Smooth muscle cell (in vitro differentiated cells): ENCODE results near the gene C19orf47. TPM values are rescaled to one million over a fixed set of nuclear protein-coding genes. Genes with fewer than 3 reads are reported as not detected.
A peak's percentile ranks its signal among the peaks of the same experiment; 100 is the strongest.

Experiments used
- DNase-seq: peaks from one replicate; lab custom pipeline; 2025; ENCODE audit not compliant: unreplicated experiment; lab: John Stamatoyannopoulos, UW
- H2AFZ ChIP-seq: fragments of 200-600 bp; sonication (generic); 2 replicates; pipeline ENCODE4 v1.6.0; 2016; ENCODE audit warnings: antibody characterized with exemption, low read depth, mild to moderate bottlenecking
- H3F3A ChIP-seq: fragments of 200-600 bp; sonication (generic); 2 replicates; pipeline ENCODE4 v1.6.0; 2017; ENCODE audit warnings: antibody characterized with exemption, low read depth
- H3K27ac ChIP-seq: fragments of 200-600 bp; sonication (generic); 2 replicates; pipeline ENCODE4 v1.5.1; 2016; ENCODE audit warnings: low read depth, mild to moderate bottlenecking
- H3K27me3 ChIP-seq: fragments of 200-600 bp; sonication (generic); 2 replicates; pipeline ENCODE4 v1.6.1; 2016; ENCODE audit warnings: low read depth, mild to moderate bottlenecking
- H3K36me3 ChIP-seq: fragments of 200-600 bp; sonication (generic); 2 replicates; pipeline ENCODE4 v1.5.1; 2016; ENCODE audit warnings: low read depth
- H3K4me1 ChIP-seq: fragments of 200-600 bp; sonication (generic); 2 replicates; pipeline ENCODE4 v1.5.1; 2016; ENCODE audit warnings: low read depth
- H3K4me2 ChIP-seq: fragments of 200-600 bp; sonication (generic); 2 replicates; pipeline ENCODE4 v1.6.0; 2016; ENCODE audit warnings: mild to moderate bottlenecking
- H3K4me3 ChIP-seq: fragments of 200-600 bp; sonication (generic); 2 replicates; pipeline ENCODE4 v1.5.1; 2016; ENCODE audit warnings: mild to moderate bottlenecking
- H3K79me2 ChIP-seq: fragments of 200-600 bp; sonication (generic); 2 replicates; pipeline ENCODE4 v1.6.0; 2016; ENCODE audit warnings: low read depth, mild to moderate bottlenecking
- H3K9ac ChIP-seq: fragments of 200-600 bp; sonication (generic); 2 replicates; pipeline ENCODE4 v1.6.0; 2016; ENCODE audit warnings: low read depth
- H3K9me3 ChIP-seq: fragments of 200-600 bp; sonication (generic); replicated peaks from 2 replicates; pipeline ENCODE4 v1.5.1; 2016; ENCODE audit warnings: low read depth
- H4K20me1 ChIP-seq: fragments of 200-600 bp; sonication (generic); 2 replicates; pipeline ENCODE4 v1.6.0; 2016; ENCODE audit warnings: low read depth
- CTCF ChIP-seq: fragments of 200-600 bp; sonication (generic); IDR thresholded peaks from 2 replicates; pipeline ENCODE4 v1.5.1; 2017; ENCODE audit warnings: borderline replicate concordance, mild to moderate bottlenecking, antibody characterized with exemption; ENCODE audit not compliant: insufficient read depth, poor library complexity, severe bottlenecking
- WGBS: methylation state at CpG from one replicate; pipeline ENCODE4 v1.1.7; 2016; ENCODE audit warnings: low lambda C conversion rate; 5-methylcytosine and 5-hydroxymethylcytosine counted together
- microRNA counts: library from miRNA; unstranded; fragments of <30 nt; microRNA quantifications from one replicate; lab custom pipeline; 2016
- microRNA-seq: library from miRNA; unstranded; fragments of <30 nt; microRNA quantifications from one replicate; pipeline ENCODE4, GENCODE V29; 2016; ENCODE audit warnings: borderline number of aligned reads
- polyA plus RNA-seq: library from polyadenylated mRNA; unstranded; fragments of >200 nt; fragmentation: Nextera tagmentation; extraction: Ambion mirVana; gene quantifications from 2 replicates; pipeline ENCODE4 v1.2.1, GENCODE V29; 2016
- small RNA-seq: library from RNA; depleted of rRNA; stranded (forward); fragments of <200 nt; gene quantifications from one replicate; pipeline ENCODE3, GENCODE V24; 2014
- total RNA-seq: library from RNA; depleted of rRNA; stranded (reverse); fragments of >200 nt; gene quantifications from 2 replicates; pipeline ENCODE4 v1.2.3, GENCODE V29; 2014

C19orf47 gene
- total and polyA plus RNA-seq, 2 experiments from 2014 or later = 6.3 to 9.3 TPM

GRCh38 chr19:40271706-40272105 is 76.5 kb downstream of the C19orf47 start:
- H3K4me1 ChIP-seq = no peaks in the 10 kb centered on the region
- H3K27me3 ChIP-seq = no peaks in the 10 kb centered on the region
- no peaks in the 10 kb centered on the region for H3K36me3 ChIP-seq
- H3K27ac ChIP-seq = no peak overlapping the region
- no peak overlapping the region for H3K4me2 ChIP-seq
- no peaks in the 10 kb centered on the region for H3K9me3 ChIP-seq
- H3K4me3 ChIP-seq = no peak overlapping the region
- no peak overlapping the region for H3K9ac ChIP-seq
- H3F3A ChIP-seq = peaks cover 17% of the 10 kb centered on the region
- no peak for TF ChIP-seq CTCF
- peaks cover 88% of the 10 kb centered on the region for H3K79me2 ChIP-seq
- no peak overlapping the region for H2AFZ ChIP-seq
- no peak for DNase-seq
- peaks cover 99% of the 10 kb centered on the region for H4K20me1 ChIP-seq
- WGBS = 96% methylated on average over 4 of the region's 4 CpGs

GRCh38 chr19:40270362-40271089 is 77.7 kb downstream of the C19orf47 start:
- WGBS = 90% methylated on average over 11 of the region's 12 CpGs
- H3K27ac ChIP-seq = no peak overlapping the region
- peaks cover 17% of the 10 kb centered on the region for H3F3A ChIP-seq
- no peaks in the 10 kb centered on the region for H3K36me3 ChIP-seq
- no peak overlapping the region for H3K9ac ChIP-seq
- DNase-seq = no peak
- no peak overlapping the region for H3K4me3 ChIP-seq
- no peaks in the 10 kb centered on the region for H3K4me1 ChIP-seq
- H3K9me3 ChIP-seq = no peaks in the 10 kb centered on the region
- no peak for TF ChIP-seq CTCF
- peaks cover 99% of the 10 kb centered on the region for H4K20me1 ChIP-seq
- H3K4me2 ChIP-seq = no peak overlapping the region
- H3K27me3 ChIP-seq = no peaks in the 10 kb centered on the region
- peaks cover 83% of the 10 kb centered on the region for H3K79me2 ChIP-seq
- H2AFZ ChIP-seq = no peak overlapping the region

MicroRNAs within 50 kb of the gene (microRNA counts, 767-probe panel; counts per million panel counts)
- microRNA hsa-miR-641 (lab: Ali Mortazavi, UCI) = 183 counts per million

Small RNAs within 50 kb of the gene (microRNA-seq; reads per million reads assigned to microRNA genes)
- gene MIR641 (23.4 reads per million, percentile 31 among the genes with 10 or more reads in this experiment), gene MIR6796 (5.3 reads per million)

Small RNAs within 50 kb of the gene (small RNA-seq; reads per million reads assigned to genes)
- gene MIR641 = 1.00 reads per million, percentile 30 among the genes with 10 or more reads in this experiment
- not detected for gene MIR6796
- not detected for gene RF00019
- gene RNU6-945P = not detected

Other genes starting within 250 kb of the C19orf47 start
- gene MAP3K10, start 157.0 kb downstream of the C19orf47 start, total RNA-seq = 4.4 and 14.8 TPM in 2 replicates
- gene MAP3K10, start 157.0 kb downstream of the C19orf47 start, polyA plus RNA-seq = 7.8 and 14.1 TPM in 2 replicates
- gene TTC9B, start 130.0 kb downstream of the C19orf47 start, total RNA-seq = not detected in 2 replicates
- 0.90 TPM in 1 of 2 replicates, not detected in the other for gene TTC9B, start 130.0 kb downstream of the C19orf47 start, polyA plus RNA-seq
- gene CCNP, start 121.7 kb downstream of the C19orf47 start, total RNA-seq = not detected in 2 replicates
- gene CCNP, start 121.7 kb downstream of the C19orf47 start, polyA plus RNA-seq = 0.23 and 0.38 TPM in 2 replicates
- gene AKT2, start 63.1 kb downstream of the C19orf47 start, total RNA-seq = 54.9 and 62.6 TPM in 2 replicates
- gene AKT2, start 63.1 kb downstream of the C19orf47 start, polyA plus RNA-seq = 26.6 and 39.1 TPM in 2 replicates
- gene PLD3, start 298 bp upstream of the C19orf47 start, total RNA-seq = 716 and 737 TPM in 2 replicates
- 880 and 1,023 TPM in 2 replicates for gene PLD3, start 298 bp upstream of the C19orf47 start, polyA plus RNA-seq
- gene HIPK4, start 41.8 kb upstream of the C19orf47 start, total RNA-seq = not detected in 2 replicates
- 0.32 and 0.39 TPM in 2 replicates for gene HIPK4, start 41.8 kb upstream of the C19orf47 start, polyA plus RNA-seq
- 3.3 and 4.4 TPM in 2 replicates for gene PRX, start 65.0 kb upstream of the C19orf47 start, total RNA-seq
- gene PRX, start 65.0 kb upstream of the C19orf47 start, polyA plus RNA-seq = 2.9 and 3.9 TPM in 2 replicates
- gene SERTAD1, start 77.6 kb upstream of the C19orf47 start, total RNA-seq = 44.0 and 44.9 TPM in 2 replicates
- gene SERTAD1, start 77.6 kb upstream of the C19orf47 start, polyA plus RNA-seq = 67.1 and 67.2 TPM in 2 replicates
- gene SERTAD3, start 95.9 kb upstream of the C19orf47 start, total RNA-seq = 40.4 and 43.1 TPM in 2 replicates
- 78.0 and 82.9 TPM in 2 replicates for gene SERTAD3, start 95.9 kb upstream of the C19orf47 start, polyA plus RNA-seq
- 49.1 and 50.3 TPM in 2 replicates for gene BLVRB, start 117.3 kb upstream of the C19orf47 start, total RNA-seq
- 86.4 and 95.4 TPM in 2 replicates for gene BLVRB, start 117.3 kb upstream of the C19orf47 start, polyA plus RNA-seq
- gene SPTBN4, start 118.6 kb upstream of the C19orf47 start, total RNA-seq = 0.45 and 1.0 TPM in 2 replicates
- 0.63 and 1.2 TPM in 2 replicates for gene SPTBN4, start 118.6 kb upstream of the C19orf47 start, polyA plus RNA-seq
- gene SHKBP1, start 228.5 kb upstream of the C19orf47 start, total RNA-seq = 38.8 and 40.9 TPM in 2 replicates
- 90.8 and 102 TPM in 2 replicates for gene SHKBP1, start 228.5 kb upstream of the C19orf47 start, polyA plus RNA-seq